NT2/D1 (cell line): ENCODE measurements around the gene TTC21B.

Source experiments
- SUZ12 ChIP-seq: IDR thresholded peaks from 2 replicates; pipeline ENCODE4 v1.6.1; 2011; ENCODE audit not compliant: insufficient read length, insufficient read depth; ENCODE audit errors: extremely low read depth
- YY1 ChIP-seq: IDR thresholded peaks from 2 replicates; pipeline ENCODE4 v1.6.1; 2011; ENCODE audit not compliant: insufficient read length, insufficient read depth
- ZNF274 ChIP-seq: IDR thresholded peaks from 2 replicates; pipeline ENCODE4 v1.6.1; 2011; ENCODE audit warnings: mild to moderate bottlenecking, low read depth, low read length

DNA sequence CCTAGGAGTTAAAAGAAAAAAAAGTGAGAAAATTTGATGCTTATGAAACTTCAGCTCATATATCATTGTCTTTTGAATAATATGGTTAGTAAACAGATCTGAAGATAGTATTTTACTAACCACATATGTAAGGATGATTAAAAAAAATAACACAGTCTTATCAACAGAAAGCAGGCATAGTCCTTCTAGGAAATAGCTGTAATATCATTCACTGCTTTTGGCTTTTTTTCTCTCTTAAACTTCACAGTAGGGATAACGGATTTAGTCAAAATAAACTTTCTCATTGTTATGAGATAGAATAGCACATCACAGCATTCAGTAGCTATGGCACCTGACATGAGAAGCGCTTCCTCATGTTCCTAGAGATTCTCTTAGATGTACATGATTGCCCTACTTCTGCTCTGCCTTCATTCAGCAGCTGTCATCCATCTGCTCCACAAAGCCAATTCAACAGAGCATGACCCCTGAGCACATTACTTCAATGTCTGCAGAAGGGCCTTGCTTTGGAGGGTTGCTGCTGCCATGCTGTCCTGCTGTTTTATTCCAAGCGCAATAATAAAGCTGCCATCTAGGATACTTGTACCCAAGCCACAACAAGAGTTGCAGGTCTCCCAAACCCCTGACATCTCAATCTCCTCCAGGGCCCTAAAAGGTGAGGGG is 67.0 kb downstream of the TTC21B start:
- TF ChIP-seq ZNF274, result no peak
- no peak for TF ChIP-seq YY1
- no peak for TF ChIP-seq SUZ12
